Osteocyte (in vitro differentiated cells): ENCODE results near the gene SELE. TPM values are rescaled to one million over a fixed set of nuclear protein-coding genes. Genes with fewer than 3 reads are reported as not detected.

Source experiments
- DNase-seq: peaks from one replicate; pipeline ENCODE4 v3.0.0; 2021; ENCODE audit warnings: mixed read lengths; ENCODE audit not compliant: unreplicated experiment; ENCODE audit errors: extremely low spot score
- H3K27ac Mint-ChIP-seq: one replicate; pipeline ENCODE4 v1.8.0; 2021; ENCODE audit warnings: mild to moderate bottlenecking, mixed read lengths; ENCODE audit not compliant: unreplicated experiment
- H3K27me3 Mint-ChIP-seq: one replicate; pipeline ENCODE4 v1.8.0; 2021; ENCODE audit warnings: mixed read lengths; ENCODE audit not compliant: unreplicated experiment
- H3K36me3 Mint-ChIP-seq: one replicate; pipeline ENCODE4 v1.8.0; 2021; ENCODE audit warnings: mixed read lengths; ENCODE audit not compliant: unreplicated experiment
- H3K4me1 Mint-ChIP-seq: one replicate; pipeline ENCODE4 v1.8.0; 2021; ENCODE audit warnings: mixed read lengths; ENCODE audit not compliant: unreplicated experiment
- H3K4me3 Mint-ChIP-seq: one replicate; pipeline ENCODE4 v1.8.0; 2021; ENCODE audit warnings: mild to moderate bottlenecking, moderate library complexity, mixed read lengths; ENCODE audit not compliant: unreplicated experiment
- H3K9me3 Mint-ChIP-seq: one replicate; pipeline ENCODE4 v1.8.0; 2021; ENCODE audit warnings: mixed read lengths; ENCODE audit not compliant: unreplicated experiment
- CTCF ChIP-seq: fragments of 200-600 bp; sonication (generic); IDR thresholded peaks from 2 replicates; pipeline ENCODE4 v1.5.0; 2021; ENCODE audit warnings: antibody characterized with exemption, mild to moderate bottlenecking, moderate library complexity
- total RNA-seq: library from RNA; stranded (reverse); gene quantifications from 2 replicates; pipeline ENCODE4 v1.2.1, GENCODE V29; 2021

SELE gene
- total RNA-seq, 1 donor from 2014 or later: not detected

GRCh38 chr1:169768161-169768560 lies 34.3 kb upstream of the SELE start:
- Mint-ChIP-seq H3K4me3 (no peak overlapping the region), H3K4me1 (no peaks in the 10 kb centered on the region), H3K27me3 (peaks cover 29% of the 10 kb centered on the region), H3K36me3 (no peaks in the 10 kb centered on the region), H3K9me3 (no peaks in the 10 kb centered on the region), H3K27ac (no peak overlapping the region)
- no peak for TF ChIP-seq CTCF
- no peak for DNase-seq

- Mint-ChIP-seq H3K4me1 (no peaks in the 10 kb centered on the region), H3K4me3 (no peak overlapping the region), H3K36me3 (no peaks in the 10 kb centered on the region), H3K27me3 (peaks cover 18% of the 10 kb centered on the region), H3K9me3 (no peaks in the 10 kb centered on the region), H3K27ac (no peak overlapping the region)
- no peak for TF ChIP-seq CTCF
- no peak for DNase-seq
Observed at GRCh38 chr1:169765580-169766331, 31.9 kb upstream of the SELE start.

- no peak for TF ChIP-seq CTCF
- no peaks in the 10 kb centered on the region for H3K9me3 Mint-ChIP-seq
- H3K4me3 Mint-ChIP-seq: no peak overlapping the region
- H3K36me3 Mint-ChIP-seq: no peaks in the 10 kb centered on the region
- H3K27me3 Mint-ChIP-seq: peaks cover 18% of the 10 kb centered on the region
- H3K27ac Mint-ChIP-seq: no peak overlapping the region
- DNase-seq: no peak
- no peaks in the 10 kb centered on the region for H3K4me1 Mint-ChIP-seq
Observed at GRCh38 chr1:169764919-169765318, 31.0 kb upstream of the SELE start.

- no peak overlapping the region for H3K4me3 Mint-ChIP-seq
- no peaks in the 10 kb centered on the region for H3K4me1 Mint-ChIP-seq
- no peak for DNase-seq
- no peak for TF ChIP-seq CTCF
- H3K36me3 Mint-ChIP-seq: no peaks in the 10 kb centered on the region
- no peak overlapping the region for H3K27ac Mint-ChIP-seq
- peaks cover 19% of the 10 kb centered on the region for H3K27me3 Mint-ChIP-seq
- no peaks in the 10 kb centered on the region for H3K9me3 Mint-ChIP-seq
Observed at GRCh38 chr1:169762699-169763098, 28.8 kb upstream of the SELE start.

- H3K4me1 Mint-ChIP-seq: no peaks in the 10 kb centered on the region
- no peaks in the 10 kb centered on the region for H3K9me3 Mint-ChIP-seq
- H3K4me3 Mint-ChIP-seq: no peak overlapping the region
- peaks cover 14% of the 10 kb centered on the region for H3K27me3 Mint-ChIP-seq
- DNase-seq: no peak
- no peaks in the 10 kb centered on the region for H3K36me3 Mint-ChIP-seq
- H3K27ac Mint-ChIP-seq: no peak overlapping the region
- TF ChIP-seq CTCF: no peak
Observed at GRCh38 chr1:169759038-169759437, 25.2 kb upstream of the SELE start.
